ENCODE results near the gene ASB2. TPM values are rescaled to one million over a fixed set of nuclear protein-coding genes. Genes with fewer than 3 reads are reported as not detected.
A peak's percentile ranks its signal among the peaks of the same experiment; 100 is the strongest.

The ASB2 gene
- total and polyA plus RNA-seq, 2 of the 8 experiments (the other 6 are each of a cell fraction or from before 2014, with no cell fraction given): 1.0 to 2.1 TPM

DNA sequence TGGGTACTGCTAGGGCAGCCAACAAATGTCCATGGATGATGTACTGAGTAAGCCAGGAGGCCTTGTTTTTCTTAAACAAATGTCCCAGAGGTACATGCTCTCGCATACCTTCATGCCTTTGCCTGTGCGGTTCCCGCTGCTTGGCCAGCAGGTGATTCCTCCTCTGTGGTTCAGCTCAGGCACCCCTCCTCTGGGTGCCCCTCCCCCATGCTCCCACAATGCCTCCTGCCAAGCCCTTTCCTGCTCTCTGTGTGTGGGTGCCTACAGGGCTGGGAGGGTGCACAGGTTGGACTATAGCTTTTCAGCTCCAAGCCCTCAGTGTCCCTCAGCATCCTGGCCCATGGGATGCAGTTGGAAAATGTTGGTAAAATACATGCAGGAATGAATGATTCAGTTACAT, 23.5 kb downstream of the ASB2 start:
- no peak overlapping the region for H4K91ac ChIP-seq (replicated peaks; ENCODE audit: insufficient read length, low read length)
- H3K4me1 ChIP-seq (replicated peaks in 1 of 4; ENCODE audit: control insufficient read depth in 3 of 4, insufficient read depth in 4 of 4, low read length in 3 of 4): peaks cover 0 to 12% (median 4%) of the 10 kb centered on the region in 4 experiments; a peak in 3 of 7 replicates
- peak overlapping the region; percentile 16; the same call in 1 of the 2 replicates for H2BK5ac ChIP-seq (ENCODE audit: low read depth, low read length)
- no peak overlapping the region for H3K4ac ChIP-seq (replicated peaks; ENCODE audit: insufficient read length, low read depth, low read length)
- no peak overlapping the region for H3K27ac ChIP-seq (ENCODE audit: low read depth, low read length)
- ChIA-PET POLR2A (ENCODE audit: partially characterized antibody) (interaction anchor here (1.5 kb wide), 1 partner anchor 17 kb away, joined by 4 read pairs; no protein-coding TSS in a partner anchor), CTCF (ENCODE audit: partially characterized antibody) (interaction anchor here (0.7 to 20.5 kb wide), 15 partner anchors 10 to 336 kb away, joined by 3 to 484 read pairs (median 4); partner anchors contain the start of genes ASB2, CCDC197, DDX24 and IFI27L1)
- H3K56ac ChIP-seq (replicated peaks; ENCODE audit: insufficient read length, low read depth, low read length): no peak overlapping the region
- H2BK20ac ChIP-seq (ENCODE audit: low read length): no peak overlapping the region
- H3K36me3 ChIP-seq (ENCODE audit: control insufficient read depth in 2 of 4, insufficient read depth in 4 of 4, low read length in 3 of 4): no peaks in the 10 kb centered on the region; a peak in 1 of 8 replicates
- H3K4me3 ChIP-seq (ENCODE audit: extremely low read depth in 1 of 4, insufficient read depth in 2 of 4, low read depth in 3 of 4, low read length in 4 of 4): no peak overlapping the region
- no peaks in the 10 kb centered on the region for H3K9me3 ChIP-seq (ENCODE audit: insufficient read depth in 2 of 2, low read depth in 1 of 2, low read length in 1 of 2)
- H3K14ac ChIP-seq (ENCODE audit: insufficient read length): no peak overlapping the region
- H2BK120ac ChIP-seq (replicated peaks; ENCODE audit: low read depth, low read length): no peak overlapping the region
- no peak overlapping the region; the same call in 1 of the 2 replicates for H2AK5ac ChIP-seq (ENCODE audit: low read depth, low read length)
- no peak overlapping the region for H3K4me2 ChIP-seq (ENCODE audit: insufficient read depth in 1 of 2, low read depth in 2 of 2, low read length in 2 of 2)
- no peak overlapping the region for H3K9ac ChIP-seq (replicated peaks in 1 of 4; ENCODE audit: extremely low read depth in 1 of 4, low read depth in 3 of 4, low read length in 3 of 4)
- FAIRE-seq (no peak), DNase-seq (ENCODE audit: low read depth in 1 of 2, low spot score in 2 of 2) (no peak)
- H3K27me3 ChIP-seq (replicated peaks in 1 of 4; ENCODE audit: control insufficient read depth in 3 of 4, extremely low read depth in 1 of 4, insufficient read depth in 3 of 4, low read length in 3 of 4): no peaks in the 10 kb centered on the region
- no peak overlapping the region for H2BK12ac ChIP-seq (ENCODE audit: low read depth, low read length)
- TF ChIP-seq PHF8 (conservative IDR thresholded peaks at IDR 0.05; ENCODE audit: low read depth, low read length) (no peak), NRF1 (IDR thresholded peaks at IDR 0.05; ENCODE audit: low read depth, low read length) (no peak), EGR1 (IDR thresholded peaks at IDR 0.05; ENCODE audit: borderline replicate concordance, low read depth, low read length) (no peak), CHD1 (IDR thresholded peaks at IDR 0.05; ENCODE audit: low read depth, low read length) (no peak), KDM1A (IDR thresholded peaks at IDR 0.05; ENCODE audit: borderline replicate concordance, low read length) (no peak), CTBP2 (IDR thresholded peaks at IDR 0.05; ENCODE audit: borderline replicate concordance, insufficient read depth, insufficient read length, low read length) (no peak)
- TF ChIP-seq, protein P1, sequence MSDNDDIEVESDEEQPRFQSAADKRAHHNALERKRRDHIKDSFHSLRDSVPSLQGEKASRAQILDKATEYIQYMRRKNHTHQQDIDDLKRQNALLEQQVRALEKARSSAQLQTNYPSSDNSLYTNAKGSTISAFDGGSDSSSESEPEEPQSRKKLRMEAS (IDR thresholded peaks at IDR 0.05): no peak
- H2AFZ ChIP-seq (ENCODE audit: low read length): no peak overlapping the region
- H2BK15ac ChIP-seq (ENCODE audit: low read length): no peak overlapping the region
- H3K79me1 ChIP-seq (ENCODE audit: low read depth, low read length): no peaks in the 10 kb centered on the region
- no peaks in the 10 kb centered on the region for H3K79me2 ChIP-seq (ENCODE audit: control insufficient read depth in 1 of 2, insufficient read depth in 2 of 2, low read length in 2 of 2)
- no peaks in the 10 kb centered on the region for H4K20me1 ChIP-seq (replicated peaks in 1 of 2; ENCODE audit: control insufficient read depth in 1 of 2, insufficient read depth in 2 of 2, low read length in 2 of 2)
- no peak overlapping the region for H3K18ac ChIP-seq (ENCODE audit: extremely low read depth, low read length)
- no peak overlapping the region for H4K8ac ChIP-seq (ENCODE audit: extremely low read depth, insufficient read depth, low read length)
- no peak overlapping the region for H3K23ac ChIP-seq (ENCODE audit: insufficient read length)
- WGBS, 2 experiments (ENCODE audit: extremely low coverage in 1 of 2, insufficient coverage in 1 of 2, insufficient read length in 1 of 2, insufficient replicate concordance in 2 of 2, low coverage in 1 of 2, low lambda C conversion rate in 2 of 2, missing lambda C conversion rate in 1 of 2): 78% methylated on average over 3 of the region's 3 CpGs; no CpG with 5 or more reads in 1 of the 2 experiments
- H3K23me2 ChIP-seq (ENCODE audit: low read depth, low read length): no peaks in the 10 kb centered on the region
- H4K5ac ChIP-seq (ENCODE audit: insufficient read length, low read depth, low read length): no peak overlapping the region
